Aorta (tissue), 5 donors: Measurements from ENCODE around the gene GPR15. TPM values are rescaled to one million over a fixed set of nuclear protein-coding genes. Genes with fewer than 3 reads are reported as not detected.

Experiments used
- ATAC-seq: fragments of 200-7000 bp; cut with Tn5 transposase; one replicate; pipeline ENCODE4 v1.9.1; 2022; ENCODE audit warnings: moderate library complexity; ENCODE audit not compliant: low FRiP score
- DNase-seq, 2 donors: peaks; one replicate each; pipeline ENCODE4 v3.0.0-alpha.2; 2020
- H3K27ac ChIP-seq, 2 donors: one replicate each; pipeline ENCODE4 v1.5.1; 2013; ENCODE audit warnings: low read length in 2 of 2, mild to moderate bottlenecking in 2 of 2, moderate library complexity in 2 of 2, control low read depth in 1 of 2, inconsistent platforms in 1 of 2, low read depth in 1 of 2
- H3K27me3 ChIP-seq, 2 donors: one replicate each; pipeline ENCODE4 v1.6.1; 2013; ENCODE audit warnings: control low read depth in 1 of 2, low read length in 1 of 2, mild to moderate bottlenecking in 1 of 2, moderate library complexity in 1 of 2; ENCODE audit not compliant: insufficient read depth in 2 of 2, control insufficient read depth in 1 of 2
- H3K36me3 ChIP-seq, 2 donors: one replicate each; pipeline ENCODE4 v1.6.1; 2013; ENCODE audit warnings: control low read depth in 1 of 2, low read length in 1 of 2, mild to moderate bottlenecking in 1 of 2; ENCODE audit not compliant: insufficient read depth in 2 of 2, control insufficient read depth in 1 of 2
- H3K4me1 ChIP-seq, 2 donors: one replicate each; pipeline ENCODE4 v1.6.1; 2013; ENCODE audit warnings: low read length in 2 of 2, control low read depth in 1 of 2, mild to moderate bottlenecking in 1 of 2, moderate library complexity in 1 of 2; ENCODE audit not compliant: insufficient read depth in 2 of 2, control insufficient read depth in 1 of 2
- H3K4me3 ChIP-seq, 2 donors: one replicate each; pipeline ENCODE4 v1.5.1; 2013; ENCODE audit warnings: low read length in 2 of 2, control low read depth in 1 of 2, mild to moderate bottlenecking in 1 of 2
- H3K9me3 ChIP-seq: one replicate; pipeline ENCODE4 v1.6.1; 2013; ENCODE audit warnings: mild to moderate bottlenecking, low read length; ENCODE audit not compliant: control insufficient read depth
- WGBS, 2 donors: extraction: QIAGEN DNeasy Blood & Tissue Kit; methylation state at CpG; one replicate each; pipeline ENCODE4 v1.1.7; 2013; 5-methylcytosine and 5-hydroxymethylcytosine counted together
- intact Hi-C, 2 donors: fragments of 100-400 bp; cut with DNase I; formaldehyde crosslinking; loops; one replicate each; pipeline versions ENCODE4 v1.14.2 to v1.15.0; 2022
- long read RNA-seq, 2 donors: library from polyadenylated mRNA; unstranded; transcript quantifications; one replicate each; pipeline ENCODE4 v2.0.0, GENCODE V29; 2020 to 2021
- polyA plus RNA-seq, 2 donors: library from polyadenylated mRNA; stranded (reverse); fragments of 200-250 nt; gene quantifications; one replicate each; pipeline ENCODE4 v1.2.3, GENCODE V29; 2013
- total RNA-seq, 2 donors: library from RNA; stranded (reverse); fragmentation: NEBNext Ultra II Directional; extraction: Animal tissue kit (Norgen Biotek cat#: 25700); gene quantifications; one replicate each; pipeline ENCODE4 v1.2.1, GENCODE V29; 2021
- donor health status: healthy with polysubstance abuse.
- donor health status: Bipolar disorder and iron deficiency.
- donor health status: DM: no; HTN: no; CAD: no.
- donor health status: DM: no; HTN: no; CAD: no.
- donor health status: DM: yes; HTN: yes; CAD: no.

Gene GPR15
- not detected for total RNA-seq
- not detected for polyA plus RNA-seq
- long read RNA-seq, donor 1, result 0 reads
- long read RNA-seq, donor 2, result 0 reads

GRCh38 chr3:98531622-98532274, at the start of gene GPR15:
GPR15 (plus strand) TSS chr3:98531978; CDS start chr3:98532034, 56 bp downstream.
- ATAC-seq (no peak), DNase-seq (no peak)
- Histone ChIP-seq H3K27ac (no peak within 1 kb of the TSS), H3K27me3 (no peaks in the 10 kb centered on the region), H3K4me1 (no peaks in the 10 kb centered on the region), H3K4me3 (no peak within 1 kb of the TSS), H3K9me3 (no peaks in the 10 kb centered on the region), H3K36me3 (no peaks in the 10 kb centered on the region)
- intact Hi-C loops, result no loop called here
- WGBS, 2 donors, result 71 to 75% methylated on average over 7 of the region's 7 CpGs

GRCh38 chr3:98482717-98483482, 48.9 kb upstream of the GPR15 start:
- Histone ChIP-seq H3K4me3 (no peak overlapping the region), H3K9me3 (peaks cover 16% of the 10 kb centered on the region), H3K27me3 (peaks cover 0 to 1% of the 10 kb centered on the region in 2 donors), H3K36me3 (no peaks in the 10 kb centered on the region), H3K27ac (no peak overlapping the region), H3K4me1 (no peaks in the 10 kb centered on the region)
- intact Hi-C loops, result no loop called here
- no peak for DNase-seq
- WGBS, 2 donors, result 66 to 70% methylated on average over 3 of the region's 3 CpGs
- ATAC-seq, result no peak

- ATAC-seq, result no peak
- intact Hi-C loops, result no loop called here
These were observed 48.2 kb upstream of the GPR15 start for GRCh38 chr3:98483626-98484025.

GRCh38 chr3:98497381-98497780, 34.4 kb upstream of the GPR15 start, which contains the start of gene OR5K2:
OR5K2 (plus strand) TSS chr3:98497681; CDS start chr3:98497681, 0 bp downstream.
- intact Hi-C loops, result no loop called here
- no peaks in the 10 kb centered on the region for H3K4me1 ChIP-seq
- H3K36me3 ChIP-seq, result no peaks in the 10 kb centered on the region

More at GRCh38 chr3:98483626-98484025, 48.2 kb upstream of the GPR15 start:
- no peak for DNase-seq
- Histone ChIP-seq H3K36me3 (no peaks in the 10 kb centered on the region), H3K27me3 (peaks cover 0 to 1% of the 10 kb centered on the region in 2 donors), H3K4me3 (no peak overlapping the region), H3K4me1 (no peaks in the 10 kb centered on the region), H3K27ac (no peak overlapping the region), H3K9me3 (peaks cover 16% of the 10 kb centered on the region)
- WGBS, 2 donors, result 82 to 83% methylated on average over 3 of the region's 3 CpGs

GRCh38 chr3:98500019-98500418, 31.8 kb upstream of the GPR15 start:
- Histone ChIP-seq H3K4me3 (no peak overlapping the region), H3K36me3 (no peaks in the 10 kb centered on the region), H3K9me3 (no peaks in the 10 kb centered on the region), H3K27ac (no peak overlapping the region), H3K4me1 (no peaks in the 10 kb centered on the region), H3K27me3 (no peaks in the 10 kb centered on the region)
- intact Hi-C loops, result no loop called here
- WGBS, 2 donors, result 55 to 64% methylated on average over 4 of the region's 4 CpGs
- DNase-seq (no peak), ATAC-seq (no peak)

More at GRCh38 chr3:98497381-98497780, 34.4 kb upstream of the GPR15 start, which contains the start of gene OR5K2:
- Histone ChIP-seq H3K9me3 (no peaks in the 10 kb centered on the region), H3K27me3 (no peaks in the 10 kb centered on the region), H3K27ac (no peak within 1 kb of the TSS), H3K4me3 (no peak within 1 kb of the TSS)
- no peak for ATAC-seq
- DNase-seq, result no peak
- WGBS, 2 donors, result 64 to 81% methylated on average over 2 of the region's 2 CpGs

GRCh38 chr3:98501270-98501669, 30.5 kb upstream of the GPR15 start:
- DNase-seq, result no peak
- no peak for ATAC-seq
- no peak overlapping the region for H3K27ac ChIP-seq
- H3K27me3 ChIP-seq, result no peaks in the 10 kb centered on the region
- intact Hi-C loops, result no loop called here
- no peaks in the 10 kb centered on the region for H3K4me1 ChIP-seq
- WGBS, 2 donors, result 58 to 81% methylated on average over 4 of the region's 4 CpGs
- no peak overlapping the region for H3K4me3 ChIP-seq
- no peaks in the 10 kb centered on the region for H3K9me3 ChIP-seq
- no peaks in the 10 kb centered on the region for H3K36me3 ChIP-seq

GRCh38 chr3:98501863-98502576, 29.8 kb upstream of the GPR15 start:
- no peak for ATAC-seq
- peaks cover 0 to 2% of the 10 kb centered on the region in 2 donors for H3K36me3 ChIP-seq
- H3K9me3 ChIP-seq, result no peaks in the 10 kb centered on the region
- H3K4me3 ChIP-seq, result no peak overlapping the region
- no peak for DNase-seq
- no peaks in the 10 kb centered on the region for H3K27me3 ChIP-seq
- H3K27ac ChIP-seq, result no peak overlapping the region
- H3K4me1 ChIP-seq, result no peaks in the 10 kb centered on the region
- WGBS, 2 donors, result 92 to 93% methylated on average over 5 of the region's 5 CpGs
- intact Hi-C loops, result no loop called here

GRCh38 chr3:98504539-98504938, 27.2 kb upstream of the GPR15 start:
- DNase-seq, result no peak
- Histone ChIP-seq H3K9me3 (no peaks in the 10 kb centered on the region), H3K27me3 (no peaks in the 10 kb centered on the region), H3K4me3 (no peak overlapping the region), H3K27ac (no peak overlapping the region), H3K36me3 (peaks cover 0 to 2% of the 10 kb centered on the region in 2 donors), H3K4me1 (no peaks in the 10 kb centered on the region)
- no peak for ATAC-seq
- WGBS, 2 donors, result 45 to 47% methylated on average over 4 of the region's 4 CpGs
- intact Hi-C loops, result no loop called here
